ENCODE data around the gene IRF2.

DNA sequence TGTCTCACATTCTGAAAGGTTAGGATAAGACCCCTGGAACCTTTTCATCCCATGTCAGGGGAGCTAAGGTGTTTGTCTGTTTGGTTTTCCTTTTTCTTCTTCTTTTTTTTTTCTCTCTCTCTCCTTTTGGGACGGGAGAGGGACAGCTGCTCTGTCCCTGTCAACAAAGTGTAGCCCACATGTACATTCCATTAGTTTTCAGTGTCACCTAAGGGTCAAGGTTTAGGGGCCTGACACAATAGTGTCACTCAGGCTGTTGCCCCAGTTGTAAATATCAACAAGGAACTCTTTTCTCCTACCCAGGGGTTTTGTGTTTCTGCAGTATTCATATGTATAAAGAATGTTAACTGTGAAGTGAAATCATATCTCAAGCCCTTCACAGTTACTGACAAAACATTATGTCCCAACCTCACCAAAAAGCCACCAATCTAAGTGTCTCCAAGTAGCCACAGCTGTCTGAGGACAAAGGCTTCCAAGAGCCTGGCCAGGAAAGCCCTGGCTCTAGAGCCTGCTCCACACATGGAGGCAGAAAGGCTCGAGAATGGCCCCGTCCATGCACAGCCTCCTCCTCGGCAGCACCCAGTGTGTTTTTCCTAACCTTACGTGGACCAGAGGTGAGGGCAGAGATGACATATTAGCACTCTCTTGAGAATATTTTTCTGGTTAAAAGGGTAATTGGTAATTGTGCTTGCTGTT, 9.4 kb downstream of the IRF2 start:
- TF ChIP-seq, protein P1, sequence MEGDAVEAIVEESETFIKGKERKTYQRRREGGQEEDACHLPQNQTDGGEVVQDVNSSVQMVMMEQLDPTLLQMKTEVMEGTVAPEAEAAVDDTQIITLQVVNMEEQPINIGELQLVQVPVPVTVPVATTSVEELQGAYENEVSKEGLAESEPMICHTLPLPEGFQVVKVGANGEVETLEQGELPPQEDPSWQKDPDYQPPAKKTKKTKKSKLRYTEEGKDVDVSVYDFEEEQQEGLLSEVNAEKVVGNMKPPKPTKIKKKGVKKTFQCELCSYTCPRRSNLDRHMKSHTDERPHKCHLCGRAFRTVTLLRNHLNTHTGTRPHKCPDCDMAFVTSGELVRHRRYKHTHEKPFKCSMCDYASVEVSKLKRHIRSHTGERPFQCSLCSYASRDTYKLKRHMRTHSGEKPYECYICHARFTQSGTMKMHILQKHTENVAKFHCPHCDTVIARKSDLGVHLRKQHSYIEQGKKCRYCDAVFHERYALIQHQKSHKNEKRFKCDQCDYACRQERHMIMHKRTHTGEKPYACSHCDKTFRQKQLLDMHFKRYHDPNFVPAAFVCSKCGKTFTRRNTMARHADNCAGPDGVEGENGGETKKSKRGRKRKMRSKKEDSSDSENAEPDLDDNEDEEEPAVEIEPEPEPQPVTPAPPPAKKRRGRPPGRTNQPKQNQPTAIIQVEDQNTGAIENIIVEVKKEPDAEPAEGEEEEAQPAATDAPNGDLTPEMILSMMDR (IDR thresholded peaks at IDR 0.05): no peak
- no peak for TF ChIP-seq POLR2A (IDR thresholded peaks at IDR 0.05)

All from adrenal gland (tissue), 5 donors.